ENCODE data around the gene MYH6. TPM values are rescaled to one million over a fixed set of nuclear protein-coding genes. Genes with fewer than 3 reads are reported as not detected.
A peak's percentile ranks its signal among the peaks of the same experiment; 100 is the strongest.

MYH6 gene
- total RNA-seq, 1 experiment from 2014 or later: not detected

- H3K9me3 ChIP-seq (replicated peaks): no peaks in the 10 kb centered on the region
- H3K36me3 ChIP-seq: no peaks in the 10 kb centered on the region
- H3K4me3 ChIP-seq: no peak overlapping the region
- H3K4me1 ChIP-seq (replicated peaks): peaks cover 11% of the 10 kb centered on the region
- peaks cover 54% of the 10 kb centered on the region for H3K27me3 ChIP-seq (replicated peaks)
- DNase-seq (ENCODE audit: low read depth in 1 of 2, low spot score in 2 of 2): no peak
- no peak overlapping the region for H3K27ac ChIP-seq
Measured at GRCh38 chr14:23354990-23355389, 53.1 kb downstream of the MYH6 start.

GRCh38 chr14:23353433-23353780 lies 54.7 kb downstream of the MYH6 start:
- H3K27ac ChIP-seq: no peak overlapping the region
- DNase-seq (ENCODE audit: low read depth in 1 of 2, low spot score in 2 of 2): no peak
- H3K9me3 ChIP-seq (replicated peaks): no peaks in the 10 kb centered on the region
- H3K36me3 ChIP-seq: no peaks in the 10 kb centered on the region
- H3K27me3 ChIP-seq (replicated peaks): peaks cover 54% of the 10 kb centered on the region
- peaks cover 11% of the 10 kb centered on the region for H3K4me1 ChIP-seq (replicated peaks)
- no peak overlapping the region for H3K4me3 ChIP-seq

- Histone ChIP-seq H3K9me3 (replicated peaks) (no peaks in the 10 kb centered on the region), H3K4me1 (replicated peaks) (peaks cover 11% of the 10 kb centered on the region), H3K27ac (no peak within 1 kb of the TSS), H3K27me3 (replicated peaks) (peaks cover 50% of the 10 kb centered on the region), H3K36me3 (no peaks in the 10 kb centered on the region), H3K4me3 (peak within 1 kb of the TSS; percentile 33)
- peak; percentile 21 to 63 for DNase-seq (ENCODE audit: low read depth in 1 of 2, low spot score in 2 of 2)
Measured at GRCh38 chr14:23352506-23353432, 55.3 kb downstream of the MYH6 start, which contains the start of gene SLC22A17. TSS of gene SLC22A17 (minus strand) at chr14:23352887.

- Histone ChIP-seq H3K9me3 (replicated peaks) (no peaks in the 10 kb centered on the region), H3K36me3 (no peaks in the 10 kb centered on the region), H3K4me1 (replicated peaks) (peaks cover 11% of the 10 kb centered on the region), H3K27me3 (replicated peaks) (peaks cover 42% of the 10 kb centered on the region), H3K27ac (no peak overlapping the region), H3K4me3 (peak overlapping the region; percentile 33)
- no peak for DNase-seq (ENCODE audit: low read depth in 1 of 2, low spot score in 2 of 2)
Measured at GRCh38 chr14:23351681-23352505, 56.2 kb downstream of the MYH6 start.

- Histone ChIP-seq H3K4me3 (no peak overlapping the region), H3K4me1 (replicated peaks) (peaks cover 11% of the 10 kb centered on the region), H3K27me3 (replicated peaks) (peaks cover 35% of the 10 kb centered on the region), H3K9me3 (replicated peaks) (no peaks in the 10 kb centered on the region), H3K36me3 (no peaks in the 10 kb centered on the region), H3K27ac (no peak overlapping the region)
- no peak for DNase-seq (ENCODE audit: low read depth in 1 of 2, low spot score in 2 of 2)
Measured at GRCh38 chr14:23349156-23349845, 58.8 kb downstream of the MYH6 start.

- H3K36me3 ChIP-seq: no peaks in the 10 kb centered on the region
- H3K4me1 ChIP-seq (replicated peaks): peaks cover 11% of the 10 kb centered on the region
- no peak for DNase-seq (ENCODE audit: low read depth in 1 of 2, low spot score in 2 of 2)
- no peak overlapping the region for H3K4me3 ChIP-seq
- no peaks in the 10 kb centered on the region for H3K9me3 ChIP-seq (replicated peaks)
- peaks cover 28% of the 10 kb centered on the region for H3K27me3 ChIP-seq (replicated peaks)
- no peak overlapping the region for H3K27ac ChIP-seq
Measured at GRCh38 chr14:23348297-23348655, 59.8 kb downstream of the MYH6 start.

GRCh38 chr14:23347406-23348296 lies 60.4 kb downstream of the MYH6 start:
- no peak for DNase-seq (ENCODE audit: low read depth in 1 of 2, low spot score in 2 of 2)
- no peaks in the 10 kb centered on the region for H3K36me3 ChIP-seq
- no peaks in the 10 kb centered on the region for H3K9me3 ChIP-seq (replicated peaks)
- H3K4me1 ChIP-seq (replicated peaks): peaks cover 9% of the 10 kb centered on the region
- peaks cover 22% of the 10 kb centered on the region for H3K27me3 ChIP-seq (replicated peaks)
- H3K4me3 ChIP-seq: no peak overlapping the region
- H3K27ac ChIP-seq: no peak overlapping the region

GRCh38 chr14:23346693-23347405 lies 61.2 kb downstream of the MYH6 start:
- H3K9me3 ChIP-seq (replicated peaks): no peaks in the 10 kb centered on the region
- H3K27ac ChIP-seq: no peak overlapping the region
- peaks cover 14% of the 10 kb centered on the region for H3K27me3 ChIP-seq (replicated peaks)
- peaks cover under 1% of the 10 kb centered on the region for H3K4me1 ChIP-seq (replicated peaks)
- H3K36me3 ChIP-seq: no peaks in the 10 kb centered on the region
- H3K4me3 ChIP-seq: no peak overlapping the region
- no peak for DNase-seq (ENCODE audit: low read depth in 1 of 2, low spot score in 2 of 2)

- Histone ChIP-seq H3K4me1 (replicated peaks) (no peaks in the 10 kb centered on the region), H3K27me3 (replicated peaks) (peaks cover 8% of the 10 kb centered on the region; the same call in 1 of the 2 replicates), H3K36me3 (no peaks in the 10 kb centered on the region), H3K4me3 (no peak overlapping the region), H3K27ac (no peak overlapping the region), H3K9me3 (replicated peaks) (no peaks in the 10 kb centered on the region)
- no peak for DNase-seq (ENCODE audit: low read depth in 1 of 2, low spot score in 2 of 2)
Measured at GRCh38 chr14:23345987-23346692, 61.9 kb downstream of the MYH6 start.

- H3K36me3 ChIP-seq: no peaks in the 10 kb centered on the region
- H3K27ac ChIP-seq: no peak overlapping the region
- H3K4me3 ChIP-seq: no peak overlapping the region
- no peaks in the 10 kb centered on the region for H3K9me3 ChIP-seq (replicated peaks)
- peaks cover 8% of the 10 kb centered on the region; the same call in 1 of the 2 replicates for H3K27me3 ChIP-seq (replicated peaks)
- no peaks in the 10 kb centered on the region for H3K4me1 ChIP-seq (replicated peaks)
- no peak for DNase-seq (ENCODE audit: low read depth in 1 of 2, low spot score in 2 of 2)
Measured at GRCh38 chr14:23344481-23344880, 63.6 kb downstream of the MYH6 start.

GRCh38 chr14:23339506-23340268 lies 68.4 kb downstream of the MYH6 start:
- Histone ChIP-seq H3K4me1 (replicated peaks) (no peaks in the 10 kb centered on the region), H3K9me3 (replicated peaks) (no peaks in the 10 kb centered on the region), H3K27ac (no peak overlapping the region), H3K27me3 (replicated peaks) (peaks cover 3% of the 10 kb centered on the region; the same call in 1 of the 2 replicates), H3K4me3 (no peak overlapping the region), H3K36me3 (no peaks in the 10 kb centered on the region)
- DNase-seq (ENCODE audit: low read depth in 1 of 2, low spot score in 2 of 2): no peak

Data from SJSA1 (cell line).